ENCODE results near the gene TECPR2. TPM values are rescaled to one million over a fixed set of nuclear protein-coding genes. Genes with fewer than 3 reads are reported as not detected.
A peak's percentile ranks its signal among the peaks of the same experiment; 100 is the strongest.

TECPR2 gene
- total RNA-seq, 1 donor from 2014 or later: 8.9 TPM

DNA sequence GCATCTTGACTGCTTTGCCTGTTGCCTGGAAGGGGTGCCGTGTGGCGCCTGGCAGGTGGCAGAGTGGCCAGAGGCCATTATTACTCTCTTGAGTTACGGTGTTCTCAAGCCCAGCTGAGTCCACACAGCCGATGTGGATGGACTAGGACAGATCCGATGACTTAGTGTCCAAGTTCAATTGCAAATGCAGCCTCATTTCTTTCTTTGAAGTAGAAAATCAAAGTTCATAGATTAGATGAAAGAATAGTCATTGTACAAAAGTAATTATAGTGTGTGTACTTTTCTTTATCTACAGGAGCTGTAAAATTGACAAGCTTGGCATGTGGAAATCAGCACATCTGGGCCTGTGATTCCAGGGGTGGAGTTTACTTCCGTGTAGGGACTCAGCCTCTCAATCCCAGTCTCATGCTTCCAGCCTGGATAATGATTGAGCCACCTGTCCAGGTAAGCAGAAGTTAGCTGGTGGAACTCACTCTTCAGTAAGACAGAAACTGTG is 102.2 kb downstream of the TECPR2 start:
- DNase-seq (ENCODE audit: low read depth in 2 of 2): no peak

DNA sequence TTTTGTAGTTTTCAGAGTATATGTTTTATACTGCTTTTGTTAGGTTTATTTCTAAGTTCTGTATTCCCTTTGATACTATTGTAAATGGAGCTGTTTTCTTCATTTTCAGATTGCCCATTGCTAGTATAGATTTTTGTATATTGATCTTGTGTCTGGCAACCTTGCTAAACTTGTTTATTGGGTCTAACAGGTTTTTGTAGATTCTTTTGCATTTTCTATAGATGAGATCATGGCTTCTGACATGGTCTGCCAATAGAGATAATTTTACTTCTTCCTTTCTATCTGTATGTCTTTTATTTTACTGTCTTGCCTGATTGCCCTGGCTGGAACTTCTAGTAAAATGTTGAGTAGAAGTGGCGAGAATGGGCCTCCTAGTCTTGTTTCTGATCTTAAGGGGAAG is 106.5 kb downstream of the TECPR2 start:
- no peak for DNase-seq (ENCODE audit: low read depth in 2 of 2)

DNA sequence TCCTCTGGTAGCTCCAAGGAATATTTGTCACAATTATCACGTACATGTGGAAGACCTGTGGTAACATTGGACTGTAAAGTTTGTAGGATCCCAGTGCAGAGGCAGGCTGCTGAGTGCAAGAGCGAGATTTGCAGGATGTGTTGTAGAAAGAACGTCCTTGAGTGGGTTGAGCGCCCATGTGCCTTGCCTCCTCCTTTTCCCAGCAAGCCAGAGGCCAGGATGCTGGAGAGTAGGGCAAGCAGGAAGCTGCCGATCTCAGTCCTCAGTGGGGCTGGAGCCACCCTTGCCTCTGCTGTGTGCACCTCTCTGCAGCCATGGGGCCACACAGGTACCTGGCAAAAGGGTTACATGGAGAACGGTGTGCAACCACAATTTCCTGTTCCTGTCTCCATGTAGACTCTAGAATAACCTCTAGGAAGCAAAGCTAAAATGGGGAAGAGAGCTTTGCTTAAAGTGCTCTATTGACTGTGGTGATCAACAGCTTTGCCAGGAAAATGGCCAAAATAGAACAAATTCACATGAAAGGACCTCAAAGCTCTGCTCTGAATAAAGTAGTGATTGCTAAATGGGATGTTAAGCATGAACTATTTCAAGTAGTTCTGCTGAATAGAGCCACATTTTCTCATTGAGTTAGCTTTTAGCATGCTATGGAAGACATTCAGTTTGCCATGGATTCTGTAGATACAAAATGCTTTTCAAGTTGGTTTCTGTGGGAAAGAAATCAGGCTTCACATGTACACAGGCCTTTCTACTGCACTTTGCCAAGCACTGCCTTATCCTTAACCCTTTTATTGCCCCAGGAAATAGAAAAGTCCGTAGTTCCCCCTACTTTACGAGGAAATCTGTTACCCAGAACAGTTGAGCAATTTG is 109.4 kb downstream of the TECPR2 start:
- DNase-seq (ENCODE audit: low read depth in 2 of 2): no peak

DNA sequence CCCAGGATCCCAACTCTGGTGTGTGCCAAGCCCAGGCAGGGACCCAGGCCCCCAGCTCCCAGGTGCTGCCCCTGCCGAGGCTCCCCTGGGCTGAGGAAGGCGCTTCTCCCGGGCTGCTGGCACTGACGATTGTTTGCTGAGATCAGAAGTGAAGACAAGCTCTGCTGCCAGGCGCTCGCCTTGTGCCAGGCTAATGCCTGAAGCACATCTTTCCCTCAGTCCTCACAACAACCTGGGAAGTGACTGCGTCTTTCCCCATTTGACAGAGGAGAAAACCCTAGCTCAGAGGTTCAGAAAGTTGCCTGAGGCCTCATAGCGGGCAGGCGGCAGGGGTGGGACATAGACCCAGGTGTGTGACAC is 110.0 kb downstream of the TECPR2 start:
- DNase-seq (ENCODE audit: low read depth in 2 of 2): no peak

DNA sequence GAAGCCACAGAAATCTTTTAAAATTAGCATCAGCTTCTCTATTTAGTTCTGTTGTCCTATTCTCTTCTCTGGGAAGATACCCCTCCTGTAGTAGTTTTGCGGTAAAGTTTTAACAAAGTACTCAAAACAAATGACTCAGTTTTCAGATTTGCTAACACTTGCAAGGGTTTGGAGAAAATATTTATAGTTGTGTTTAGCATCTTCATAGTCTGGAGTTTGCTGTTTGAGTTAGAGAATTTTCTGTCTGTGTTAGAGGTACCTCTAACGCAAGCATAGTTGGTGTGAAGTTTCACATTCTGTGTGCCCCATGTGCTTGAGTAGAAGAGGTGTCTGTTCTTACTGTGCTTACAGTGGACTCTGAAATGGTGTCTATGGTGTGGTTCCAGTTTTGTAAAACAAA is 110.8 kb downstream of the TECPR2 start:
- DNase-seq (ENCODE audit: low read depth in 2 of 2): no peak

DNA sequence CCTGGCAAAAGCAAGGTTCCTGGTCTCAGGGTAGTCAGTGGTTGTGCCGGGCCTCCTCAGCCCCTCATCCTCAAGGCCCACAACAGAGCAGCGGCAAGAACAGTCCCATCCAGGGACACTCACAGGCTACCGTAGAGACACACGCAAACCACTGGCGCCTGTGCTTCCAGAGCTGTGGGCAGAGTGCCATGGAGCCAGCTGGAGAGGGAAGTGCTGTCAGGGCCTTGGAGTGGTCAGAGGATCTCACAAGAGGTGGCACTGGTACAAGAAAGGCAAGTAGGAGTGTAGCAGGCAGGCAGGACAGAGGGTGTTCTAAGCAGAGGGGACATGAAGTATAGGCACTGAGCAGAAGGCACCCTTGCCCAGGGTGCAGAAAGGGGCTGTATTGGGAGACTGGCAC is 112.2 kb downstream of the TECPR2 start:
- no peak for DNase-seq (ENCODE audit: low read depth in 2 of 2)

DNA sequence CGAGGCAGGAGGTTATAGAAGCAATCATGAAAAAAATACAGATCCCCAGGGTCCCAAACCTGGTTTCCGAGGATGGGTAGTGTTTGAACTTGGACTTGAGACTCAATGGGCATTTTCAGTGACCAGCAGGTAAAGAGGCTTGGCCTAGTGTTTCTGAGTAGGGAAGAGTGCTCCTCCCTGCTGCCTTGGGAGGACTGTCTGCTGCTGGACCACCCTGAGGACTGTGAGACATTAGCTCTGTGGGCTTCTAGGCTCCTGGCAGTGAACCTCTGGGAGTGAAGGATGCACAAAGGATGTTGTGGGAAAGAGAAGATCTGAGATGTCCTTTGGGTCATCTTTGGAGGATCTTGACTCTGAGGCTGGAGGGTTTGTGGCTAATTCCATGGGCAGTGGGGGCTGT is 116.4 kb downstream of the TECPR2 start:
- DNase-seq (ENCODE audit: low read depth in 2 of 2): no peak

DNA sequence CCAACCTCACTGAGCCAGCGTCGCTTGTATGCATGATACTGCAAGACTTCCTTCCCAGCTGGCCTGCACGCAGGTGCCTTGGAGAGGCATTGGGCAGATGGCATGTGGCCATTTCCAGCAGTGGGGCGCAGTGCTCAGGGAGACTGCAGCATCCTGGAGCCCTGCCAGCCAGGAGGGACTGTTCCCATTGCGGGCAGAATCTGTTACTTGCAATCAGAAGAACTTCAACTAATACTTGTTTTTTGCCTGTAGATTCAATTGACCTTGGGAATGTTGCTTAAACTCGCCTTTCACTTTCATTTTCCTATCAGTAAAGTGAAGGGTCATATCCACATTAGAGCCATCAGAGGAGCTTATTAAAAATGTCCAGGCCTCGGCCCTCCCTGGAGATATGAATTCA is 117.0 kb downstream of the TECPR2 start:
- DNase-seq (ENCODE audit: low read depth in 2 of 2): peak; percentile 18 to 37

DNA sequence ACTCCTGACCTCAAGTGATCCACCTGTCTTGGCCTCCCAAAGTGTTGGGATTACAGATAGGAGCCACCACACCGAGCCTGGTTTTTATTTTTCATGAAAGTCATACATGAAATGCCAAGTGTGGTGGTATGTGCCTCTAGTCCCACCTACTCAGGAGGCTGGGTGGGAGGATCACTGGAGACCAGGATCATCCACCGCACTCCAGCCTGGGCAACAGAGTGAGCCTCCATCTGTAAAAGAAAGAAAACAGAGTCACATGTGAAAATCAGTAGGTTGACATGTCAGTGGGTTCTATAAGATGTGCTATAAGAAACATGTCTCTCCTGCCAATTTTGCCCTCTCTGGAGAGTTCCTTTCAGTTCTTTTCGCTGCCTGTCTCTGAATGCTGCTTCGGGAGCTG is 118.6 kb downstream of the TECPR2 start:
- no peak for DNase-seq (ENCODE audit: low read depth in 2 of 2)

DNA sequence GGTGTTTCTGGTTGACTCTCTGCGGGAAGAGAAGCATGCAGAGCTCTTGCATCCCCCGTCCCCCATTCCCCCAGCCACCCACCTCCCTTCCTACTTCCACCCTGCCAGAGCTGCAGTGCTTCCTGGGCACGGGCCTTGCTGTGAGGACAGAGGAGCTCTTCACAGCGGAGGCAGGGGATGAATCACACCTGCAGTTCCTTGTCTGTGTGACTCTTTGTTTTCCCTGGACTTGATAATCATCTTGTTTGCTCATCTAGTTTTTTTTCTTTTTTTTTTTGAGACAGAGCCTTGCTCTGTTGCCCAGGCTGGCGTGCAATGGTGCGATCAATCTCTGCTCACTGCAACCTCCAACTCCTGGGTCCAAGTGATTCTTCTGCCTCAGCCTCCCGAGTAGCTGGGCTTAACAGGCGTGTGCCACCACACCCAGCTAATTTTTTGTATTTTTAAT is 119.1 kb downstream of the TECPR2 start:
- DNase-seq (ENCODE audit: low read depth in 2 of 2): peak in 1 of 2 donors; percentile 43

DNA sequence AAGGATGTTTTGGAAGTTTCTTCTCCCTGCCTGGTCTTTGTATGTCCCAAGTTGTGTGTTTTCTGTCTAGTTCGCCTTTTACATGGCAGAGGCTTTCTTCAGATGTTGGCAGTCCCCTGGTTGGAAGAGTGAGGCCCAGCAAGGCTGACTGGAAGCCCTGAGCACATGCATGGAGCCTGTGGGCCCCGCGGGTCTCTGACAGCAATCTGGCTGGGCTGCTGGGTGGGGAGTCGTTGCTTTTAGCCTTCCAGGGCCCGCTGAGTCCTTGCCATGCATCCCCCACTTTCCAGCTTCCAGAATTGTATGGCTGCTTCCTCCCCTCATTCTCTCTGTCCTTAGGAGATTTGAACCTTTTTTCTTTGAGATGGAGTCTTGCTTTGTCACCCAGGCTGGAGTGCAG is 121.6 kb downstream of the TECPR2 start:
- DNase-seq (ENCODE audit: low read depth in 2 of 2): no peak

DNA sequence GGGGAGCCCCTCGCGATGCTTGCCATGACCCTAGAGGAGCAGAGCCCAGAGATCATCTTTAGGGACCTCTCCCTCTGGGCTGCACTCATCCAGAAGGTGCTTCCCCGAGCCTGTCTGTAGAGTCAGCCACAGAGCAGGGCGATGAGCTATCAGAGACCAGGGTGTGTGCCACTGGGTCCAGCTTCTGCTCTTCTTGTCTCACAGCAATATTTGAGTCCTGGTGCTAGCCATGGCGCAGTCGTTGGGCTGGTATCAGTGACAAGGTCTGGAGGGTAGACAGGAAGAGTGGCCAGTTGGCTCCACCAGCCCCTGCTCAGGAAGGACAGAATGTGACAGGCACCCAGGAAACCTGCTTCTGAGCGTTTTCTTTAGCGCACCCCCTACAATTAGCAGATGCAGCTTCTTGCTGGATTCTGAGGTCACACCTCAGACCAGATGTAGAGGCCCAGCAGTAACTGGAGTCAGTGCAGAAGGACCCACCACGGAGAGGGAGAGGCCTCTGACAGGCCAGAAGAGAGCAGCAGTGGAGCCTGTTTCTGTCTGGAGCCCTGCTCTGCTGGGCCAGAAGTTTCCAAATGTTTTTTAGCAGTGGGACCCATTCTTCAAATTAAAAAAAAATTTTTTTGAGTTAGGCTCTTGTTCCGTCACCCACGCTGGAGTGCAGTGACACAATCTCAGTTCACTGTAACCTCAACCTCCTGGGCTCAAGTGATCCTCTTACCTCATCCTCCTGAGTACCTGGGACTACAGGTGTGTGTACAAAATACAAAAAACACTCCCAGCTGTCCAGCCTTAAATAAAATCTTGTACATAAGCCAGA is 123.2 kb downstream of the TECPR2 start:
- DNase-seq (ENCODE audit: low read depth in 2 of 2): no peak

DNA sequence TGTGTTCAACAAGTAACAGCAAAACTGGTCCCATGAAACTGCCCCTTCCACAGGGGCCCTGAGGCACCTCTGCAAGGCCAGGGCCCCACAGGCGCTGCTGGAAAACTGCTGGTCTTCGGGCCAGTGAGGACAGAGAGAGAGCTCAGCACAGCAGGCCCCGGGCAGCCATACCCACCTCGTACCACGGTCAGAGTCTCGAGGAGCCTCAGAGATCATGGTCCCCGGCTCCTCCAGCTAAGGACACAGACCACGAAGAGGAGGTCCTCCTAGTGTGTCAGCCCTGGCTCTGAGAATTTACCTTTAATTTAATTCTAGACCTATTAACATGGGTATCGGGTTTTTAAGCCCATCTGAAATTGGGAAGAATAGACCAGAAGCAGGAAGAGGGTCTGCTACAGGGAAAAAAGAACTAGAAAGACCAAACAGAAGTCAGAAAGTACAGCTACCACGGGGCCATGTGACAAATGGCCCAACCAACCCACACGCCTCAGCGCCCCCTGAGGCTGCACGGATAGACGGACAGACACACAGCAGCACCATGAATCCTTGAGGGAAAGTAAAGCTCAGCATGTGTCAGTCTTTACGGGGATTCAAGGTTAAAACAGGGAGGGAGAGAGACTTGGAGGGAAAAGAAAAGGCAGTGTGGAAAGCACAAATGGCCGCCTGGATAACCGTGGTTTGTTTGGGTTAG is 123.9 kb downstream of the TECPR2 start:
- DNase-seq (ENCODE audit: low read depth in 2 of 2): no peak

DNA sequence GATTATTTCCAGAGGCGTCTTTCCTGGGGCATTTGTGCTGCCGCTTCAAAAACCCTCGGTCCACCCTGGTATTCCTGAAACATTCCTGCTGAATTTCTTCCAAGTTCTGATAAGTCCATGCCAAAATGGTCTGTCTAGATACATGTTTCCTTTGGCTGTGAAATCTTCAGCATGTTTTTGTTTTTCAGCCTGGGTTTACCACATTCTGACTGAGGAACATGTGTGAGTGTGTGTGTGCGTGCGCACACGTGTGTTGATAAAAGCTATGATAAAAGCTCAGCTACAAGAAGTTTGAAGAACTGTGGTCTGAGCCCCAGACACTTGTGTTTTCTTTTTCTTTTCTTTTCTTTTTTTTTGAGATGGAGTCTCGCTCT is 124.5 kb downstream of the TECPR2 start:
- DNase-seq (ENCODE audit: low read depth in 2 of 2): no peak

DNA sequence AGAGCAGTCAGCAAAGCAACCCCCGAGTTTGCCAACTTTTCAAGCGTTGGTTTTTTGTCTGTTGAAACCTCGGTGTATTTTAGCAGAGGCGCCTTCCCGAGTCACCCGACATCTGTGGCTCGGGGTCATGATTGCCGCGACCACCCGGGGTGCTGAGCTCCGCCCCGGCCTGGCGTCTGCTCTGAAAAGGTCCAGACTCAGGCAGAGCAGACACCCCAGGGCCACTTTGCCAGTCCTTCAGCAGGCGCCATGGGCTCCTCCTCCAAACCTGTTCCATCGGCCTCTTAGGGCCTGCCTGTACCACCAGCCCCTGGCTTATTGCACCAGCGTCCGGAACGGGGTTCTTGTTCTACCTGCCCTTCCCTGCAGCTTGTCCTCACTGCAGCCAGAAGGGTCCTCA is 127.7 kb downstream of the TECPR2 start:
- DNase-seq (ENCODE audit: low read depth in 2 of 2): no peak

DNA sequence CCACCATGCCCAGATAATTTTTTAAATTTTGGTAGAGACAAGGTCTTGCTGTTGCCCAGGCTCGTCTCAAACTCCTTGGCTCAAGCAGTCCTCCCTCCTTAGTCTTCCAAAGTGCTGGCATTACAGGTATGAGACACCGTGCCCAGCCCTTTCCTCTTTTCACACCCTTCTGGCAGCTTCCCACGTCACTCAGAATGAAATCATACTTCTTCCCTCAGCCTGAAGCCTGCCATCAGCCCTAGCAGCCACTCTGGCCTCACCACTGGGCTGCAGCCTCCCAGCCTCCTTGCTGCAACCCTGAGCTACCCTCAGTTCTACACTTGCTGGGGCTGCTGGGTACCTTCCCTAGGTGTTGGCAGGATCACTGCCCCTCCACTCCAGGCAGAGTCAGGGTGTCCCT is 128.6 kb downstream of the TECPR2 start:
- DNase-seq (ENCODE audit: low read depth in 2 of 2): no peak

DNA sequence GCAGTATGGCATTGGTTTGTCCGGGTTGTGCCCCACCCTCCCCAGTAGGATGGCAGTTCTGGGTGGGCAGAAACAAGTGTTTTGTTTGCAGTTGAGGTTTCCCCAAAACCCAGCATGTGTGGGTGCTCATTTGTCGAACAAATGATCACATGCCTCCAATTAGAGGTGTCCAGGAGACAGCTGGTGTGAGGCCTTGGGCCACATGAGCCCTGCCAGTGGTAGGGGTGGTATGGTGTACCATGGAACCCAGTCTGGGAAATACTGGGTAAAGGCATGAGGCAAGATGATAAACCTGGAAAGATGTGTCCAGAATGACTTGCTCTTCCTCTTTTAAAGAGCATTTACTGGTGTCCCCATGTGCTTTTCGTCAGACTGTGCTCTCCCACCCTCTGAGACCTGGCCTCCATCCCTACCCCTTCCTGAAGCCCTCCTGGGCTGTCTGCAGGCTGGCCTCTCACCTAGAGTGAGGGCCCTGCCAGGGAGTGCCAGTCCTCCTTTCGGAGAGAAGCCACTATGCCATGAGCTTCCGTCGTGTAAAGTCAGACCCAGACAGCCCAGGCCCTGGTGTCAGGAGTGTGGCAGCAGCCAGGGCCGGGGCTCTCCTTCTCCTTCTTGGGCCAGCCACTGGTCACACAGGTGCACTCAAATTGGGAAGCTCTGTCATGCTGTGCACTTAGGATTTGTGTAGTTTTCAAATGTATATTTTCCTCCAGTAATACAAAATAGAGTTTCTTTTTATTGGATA is 129.2 kb downstream of the TECPR2 start:
- DNase-seq (ENCODE audit: low read depth in 2 of 2): no peak

DNA sequence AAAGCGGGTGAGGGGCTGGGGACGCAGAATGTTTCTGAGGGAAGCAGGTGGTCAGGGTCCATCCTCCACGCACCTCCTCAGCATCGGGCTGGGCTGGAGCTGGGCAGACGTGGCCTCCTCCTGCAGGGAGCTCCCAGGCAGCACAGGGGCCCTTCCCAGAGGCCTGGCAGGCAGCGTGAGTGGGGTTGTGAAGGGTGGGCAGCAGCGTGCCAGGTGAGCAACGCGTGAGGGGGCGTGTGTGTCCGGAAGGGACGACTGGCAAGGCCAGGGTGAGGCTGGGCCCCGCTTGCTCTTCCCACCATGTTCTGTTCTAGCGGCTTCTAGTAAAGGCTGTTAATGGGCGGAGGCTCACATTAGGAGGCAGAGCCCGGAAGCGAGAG is 129.8 kb downstream of the TECPR2 start:
- DNase-seq (ENCODE audit: low read depth in 2 of 2): no peak

DNA sequence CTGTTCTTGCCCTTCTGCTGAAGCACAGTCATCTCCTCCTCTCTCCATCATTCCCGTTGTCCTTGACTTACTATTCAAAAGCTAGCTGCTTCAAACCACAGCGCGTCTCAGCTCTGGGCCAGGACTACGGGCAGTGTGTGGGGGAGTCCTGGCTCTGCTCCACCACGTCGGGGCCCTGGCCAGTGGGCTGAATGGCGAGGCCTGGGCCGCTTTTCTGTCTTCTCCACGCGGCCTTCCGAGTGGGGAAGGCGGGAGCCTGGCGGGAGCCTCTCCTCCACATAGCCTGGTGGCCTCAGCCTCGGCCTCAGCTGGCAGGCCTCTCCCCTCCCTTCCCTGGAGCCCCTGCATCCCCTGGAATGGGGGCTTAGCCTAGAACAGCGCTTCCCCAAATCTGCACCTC is 130.4 kb downstream of the TECPR2 start:
- no peak for DNase-seq (ENCODE audit: low read depth in 2 of 2)

DNA sequence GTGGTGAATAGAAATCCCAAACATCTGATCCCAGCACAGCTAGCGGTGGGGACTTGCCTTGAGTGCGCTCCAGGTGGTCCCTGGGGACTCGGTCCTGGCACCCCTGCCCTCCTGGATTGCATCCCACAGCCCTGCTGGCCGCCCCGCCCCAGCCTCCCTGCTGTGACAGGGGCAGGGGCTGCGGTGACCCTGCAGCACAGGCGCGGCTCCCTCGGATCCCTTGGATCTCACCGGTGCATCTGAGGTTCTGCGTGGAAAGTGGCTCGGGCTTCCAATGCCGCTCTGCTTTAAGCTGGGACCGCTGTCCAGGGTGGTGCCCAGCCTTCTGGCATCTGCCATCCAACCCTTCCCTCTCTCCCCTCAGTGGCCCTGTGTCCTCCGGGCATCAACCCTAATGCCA is 130.8 kb downstream of the TECPR2 start:
- no peak for DNase-seq (ENCODE audit: low read depth in 2 of 2)
